VCaP (cell line): ENCODE measurements around the gene ASB15.
A peak's percentile ranks its signal among the peaks of the same experiment; 100 is the strongest.
"Not testable (repeated sequence)": the region's sequence is repeated elsewhere in the genome, so short reads cannot be mapped to it uniquely, and the experiment has no call there.

Experiments used
- H3K27ac ChIP-seq: fragments of 450-650 bp; 2 replicates; pipeline ENCODE4 v1.5.1; 2017
- CTCF ChIP-seq: fragments of 450-650 bp; conservative IDR thresholded peaks from 2 replicates; pipeline ENCODE4 v1.5.1; 2017; ENCODE audit warnings: mild to moderate bottlenecking, moderate library complexity

The ASB15 gene

GRCh38 chr7:123627851-123628250, 26.2 kb downstream of the ASB15 start:
- TF ChIP-seq CTCF = no peak
- H3K27ac ChIP-seq = no peak overlapping the region

GRCh38 chr7:123628829-123629228, 27.2 kb downstream of the ASB15 start:
- no peak for TF ChIP-seq CTCF
- no peak overlapping the region for H3K27ac ChIP-seq

GRCh38 chr7:123629281-123629680, 27.7 kb downstream of the ASB15 start:
- TF ChIP-seq CTCF = no peak
- H3K27ac ChIP-seq = no peak overlapping the region

- no peak for TF ChIP-seq CTCF
- H3K27ac ChIP-seq = no peak overlapping the region
Measured at GRCh38 chr7:123632808-123633207, 31.2 kb downstream of the ASB15 start.

GRCh38 chr7:123633553-123633952, 31.9 kb downstream of the ASB15 start:
- TF ChIP-seq CTCF = no peak

GRCh38 chr7:123634011-123634573, 32.5 kb downstream of the ASB15 start:
- H3K27ac ChIP-seq = not testable (repeated sequence)

More at GRCh38 chr7:123633553-123633952, 31.9 kb downstream of the ASB15 start:
- no peak overlapping the region for H3K27ac ChIP-seq

- peak; percentile 85 for TF ChIP-seq CTCF
- no peak overlapping the region for H3K27ac ChIP-seq
Measured at GRCh38 chr7:123635551-123636359, 34.1 kb downstream of the ASB15 start.

- TF ChIP-seq CTCF = no peak
- peak overlapping the region; percentile 8; the same call in 1 of the 2 replicates for H3K27ac ChIP-seq
Measured at GRCh38 chr7:123637203-123637602, 35.6 kb downstream of the ASB15 start.
